GM10266 (cell line): ENCODE data around the gene ITPKB.

Experiments used
- DNase-seq: peaks from one replicate; pipeline ENCODE4 v3.0.0; 2012; ENCODE audit errors: extremely low spot score
- CTCF ChIP-seq: IDR thresholded peaks from 2 replicates; pipeline ENCODE4 v1.5.1; 2012; ENCODE audit warnings: mild to moderate bottlenecking, low read depth; ENCODE audit not compliant: control insufficient read depth, insufficient read depth; ENCODE audit errors: missing control alignments

The ITPKB gene

GRCh38 chr1:226709953-226710352 lies 29.1 kb downstream of the ITPKB start:
- no peak for TF ChIP-seq CTCF
- DNase-seq, result no peak

GRCh38 chr1:226708967-226709396 lies 30.1 kb downstream of the ITPKB start:
- DNase-seq, result no peak
- TF ChIP-seq CTCF, result no peak

DNA sequence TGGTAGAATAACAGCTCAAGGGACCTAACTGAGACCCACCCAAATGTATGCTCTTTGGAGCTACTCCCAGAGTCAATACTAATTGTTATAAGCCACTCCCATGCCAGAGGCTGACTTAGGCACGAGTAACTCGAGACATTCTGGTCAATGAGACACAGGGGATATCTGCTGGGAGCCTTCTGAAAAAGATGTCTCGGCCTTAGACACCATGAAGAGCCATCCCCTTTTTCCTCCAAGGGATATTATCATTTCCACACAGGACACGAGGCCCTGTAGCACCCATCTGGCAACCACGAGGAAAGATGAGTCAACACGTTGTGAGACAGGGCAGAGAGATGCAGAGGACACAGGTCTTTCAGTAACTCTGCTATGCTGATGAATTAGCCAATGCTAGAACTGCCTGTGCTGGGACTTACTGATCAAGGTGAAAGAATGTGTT lies 30.7 kb downstream of the ITPKB start:
- DNase-seq, result no peak
- no peak for TF ChIP-seq CTCF

DNA sequence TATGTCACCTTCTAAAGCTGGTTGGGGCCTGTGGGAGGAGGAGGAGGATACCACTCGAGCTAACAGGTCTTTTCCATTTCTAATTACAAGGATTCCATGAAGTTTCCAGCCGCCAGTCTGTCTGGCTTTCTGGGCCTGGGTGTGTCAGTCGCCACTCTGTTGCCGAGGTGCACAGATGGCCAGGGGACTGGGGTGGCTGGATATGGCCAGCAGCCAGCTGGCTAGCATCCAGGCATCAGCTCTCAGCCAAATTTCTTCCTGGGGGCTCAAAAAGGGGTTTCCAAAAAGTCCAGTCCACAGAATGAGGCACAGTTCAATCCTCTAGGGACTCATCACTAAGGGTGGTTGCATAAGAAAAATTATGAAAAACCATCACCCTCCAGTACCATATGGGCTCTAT lies 32.4 kb downstream of the ITPKB start:
- DNase-seq, result no peak
- no peak for TF ChIP-seq CTCF

DNA sequence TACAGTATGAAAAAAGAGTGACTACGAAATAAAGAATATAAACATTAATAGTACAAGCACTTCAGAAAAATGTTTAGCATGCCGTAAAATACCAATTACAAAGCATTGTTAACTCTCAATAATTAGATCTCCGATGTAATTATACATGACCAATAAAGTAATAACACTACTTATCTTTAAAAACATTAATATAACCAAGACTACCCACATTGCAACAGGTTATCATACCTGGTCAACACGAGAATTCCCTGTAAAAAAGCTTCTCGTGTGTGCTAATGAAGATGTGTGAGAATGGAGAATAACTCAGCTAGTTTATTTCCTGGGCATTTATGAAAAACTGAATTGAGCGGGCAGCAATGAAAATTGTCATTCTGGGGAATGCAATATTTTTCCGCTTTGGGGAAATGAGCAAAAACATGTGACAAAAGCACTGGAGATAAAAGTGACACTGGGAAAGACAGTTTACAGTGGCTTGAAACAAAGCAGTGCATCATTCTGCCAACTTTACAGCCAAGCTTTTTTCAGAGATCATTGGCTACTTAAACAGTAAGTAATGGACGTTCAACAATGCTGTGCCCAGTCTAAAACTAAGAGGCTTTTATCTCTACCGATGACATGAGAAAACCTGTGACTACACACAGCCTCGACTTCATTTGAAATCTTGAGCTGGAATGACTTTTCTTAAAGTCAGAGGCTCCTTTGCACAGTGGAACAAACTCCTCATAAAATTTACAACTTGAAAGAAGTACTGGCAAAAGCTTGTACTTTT lies 34.7 kb downstream of the ITPKB start:
- no peak for TF ChIP-seq CTCF
- DNase-seq, result no peak

- no peak for TF ChIP-seq CTCF
- DNase-seq, result peak; percentile 90
Measured at GRCh38 chr1:226702957-226703831, 35.9 kb downstream of the ITPKB start.
